ENCODE measurements around the gene ATG7.

Gene ATG7

DNA sequence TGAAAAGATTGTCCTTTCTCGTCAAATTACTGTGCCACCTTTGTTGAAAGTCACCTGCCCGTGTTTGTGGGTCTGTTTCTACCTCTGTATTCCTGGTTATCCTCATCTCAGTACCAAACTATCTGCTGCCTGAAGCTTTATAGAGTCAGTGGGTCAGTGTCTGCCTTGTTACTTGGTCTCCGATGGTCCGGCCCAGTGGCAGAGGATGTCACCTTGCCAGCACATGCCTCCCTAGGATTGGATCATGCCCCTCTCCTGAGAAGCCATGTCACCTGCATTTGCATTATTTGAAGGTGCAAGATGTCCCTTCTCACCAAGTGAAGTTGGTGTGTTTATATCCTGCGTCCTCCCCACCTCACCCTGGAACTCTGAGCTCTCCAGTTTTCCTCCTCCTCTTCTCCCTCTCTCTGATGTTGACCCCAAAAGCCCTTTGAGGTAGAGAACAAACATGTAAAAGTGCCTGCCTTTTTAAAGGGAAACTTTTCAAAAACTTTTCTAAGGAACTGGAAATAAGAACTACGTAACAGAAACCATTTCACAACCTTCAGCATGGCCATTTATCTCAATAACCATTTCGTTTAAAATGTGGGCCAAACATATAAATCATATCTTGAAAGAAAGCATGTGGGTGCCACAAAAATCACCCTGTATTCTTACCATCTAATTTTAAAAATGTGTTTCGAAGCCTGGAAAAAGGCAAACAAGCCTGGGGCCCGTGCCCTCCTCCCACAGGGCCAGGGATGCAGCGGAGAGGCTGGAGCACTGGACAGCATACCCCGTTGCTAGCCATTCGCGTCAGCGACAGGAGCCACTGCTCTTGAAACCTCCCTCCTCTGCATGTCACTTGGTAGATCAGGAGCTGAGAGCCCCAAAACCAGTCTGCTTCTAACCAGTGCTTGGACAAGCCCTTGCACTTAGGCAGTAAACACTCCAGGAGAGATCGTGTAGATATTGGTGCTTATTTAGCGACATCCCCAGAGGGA is 269.4 kb downstream of the ATG7 start:
- DNase-seq: no peak

DNA sequence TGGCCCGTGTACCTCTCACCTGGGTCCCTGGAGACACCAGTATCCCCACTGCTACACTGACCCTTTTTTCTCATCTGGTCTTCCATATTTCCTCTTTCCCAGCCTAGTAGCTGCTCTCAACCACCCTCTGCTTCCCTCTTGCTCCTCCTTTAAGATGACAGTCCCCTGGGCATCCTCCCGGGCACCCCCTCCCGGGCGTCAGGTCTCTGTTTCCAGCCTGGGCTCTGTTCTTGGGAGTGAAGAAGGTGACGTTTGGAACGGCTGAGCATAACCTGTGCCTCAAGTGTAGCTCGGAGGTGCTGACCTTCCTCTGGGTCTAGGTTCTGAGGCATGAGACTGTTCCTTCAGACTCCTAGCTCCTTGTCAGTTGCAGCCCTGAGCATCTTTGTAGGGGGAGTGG is 270.4 kb downstream of the ATG7 start:
- DNase-seq: no peak

DNA sequence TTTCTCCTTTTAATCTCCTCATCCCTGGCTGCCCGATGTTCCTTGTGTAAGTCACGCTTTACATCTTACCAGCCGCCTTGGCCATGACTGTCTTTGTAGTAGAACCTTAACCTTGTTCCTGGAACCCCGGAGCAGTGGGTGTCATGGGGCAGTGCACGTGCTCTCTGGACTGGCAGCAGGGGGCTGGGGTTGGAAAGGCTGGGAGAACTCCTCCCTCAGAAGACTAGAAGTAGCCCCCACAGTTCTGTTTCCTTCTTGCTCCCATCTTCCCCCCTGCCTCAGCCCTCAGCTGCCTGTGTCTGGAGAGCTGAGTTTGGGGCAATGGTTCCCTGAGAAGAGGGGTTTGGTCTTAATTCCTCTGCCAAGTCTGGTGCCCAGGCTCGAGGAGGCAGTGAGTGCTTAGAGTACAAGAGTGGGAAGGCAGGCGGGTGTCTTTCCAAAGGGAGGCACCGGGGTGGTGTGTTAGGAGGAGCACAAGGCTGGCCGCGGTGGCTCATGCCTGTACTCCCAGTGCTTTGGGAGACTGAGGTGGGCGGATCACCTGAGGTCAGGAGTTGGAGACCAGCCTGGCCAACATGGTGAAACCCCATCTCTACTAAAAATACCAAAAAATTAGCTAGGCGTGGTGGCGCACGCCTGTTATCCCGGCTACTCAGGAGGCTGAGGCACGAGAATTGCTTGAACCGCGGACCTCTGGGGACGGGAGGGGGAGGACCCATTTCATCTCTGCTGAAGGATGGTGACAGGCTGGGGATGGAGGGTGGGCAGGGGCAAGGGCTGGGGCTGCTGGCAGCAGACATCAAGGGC is 271.1 kb downstream of the ATG7 start:
- no peak for DNase-seq

DNA sequence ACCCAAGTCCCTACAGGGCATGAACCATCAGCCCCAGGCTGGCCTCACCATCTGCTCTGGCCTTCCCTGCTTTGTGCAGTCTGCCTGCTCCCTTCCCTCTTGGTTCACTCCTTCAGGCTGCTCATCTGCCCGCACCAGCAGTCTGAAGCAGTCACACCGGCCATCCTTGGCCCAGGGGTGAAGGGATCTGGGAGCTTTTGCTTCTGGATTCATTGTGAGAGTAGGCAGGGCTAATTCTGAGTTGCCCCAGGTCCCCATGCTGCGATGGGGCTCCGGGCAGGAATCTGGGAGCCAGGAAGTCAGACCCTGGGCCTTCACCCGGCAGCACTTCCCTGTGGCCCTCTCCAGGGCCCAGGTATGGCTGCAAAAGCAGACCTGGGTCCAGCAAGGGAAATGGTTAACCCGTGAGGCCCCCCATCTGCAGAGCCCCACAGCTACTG is 271.8 kb downstream of the ATG7 start:
- DNase-seq: no peak

DNA sequence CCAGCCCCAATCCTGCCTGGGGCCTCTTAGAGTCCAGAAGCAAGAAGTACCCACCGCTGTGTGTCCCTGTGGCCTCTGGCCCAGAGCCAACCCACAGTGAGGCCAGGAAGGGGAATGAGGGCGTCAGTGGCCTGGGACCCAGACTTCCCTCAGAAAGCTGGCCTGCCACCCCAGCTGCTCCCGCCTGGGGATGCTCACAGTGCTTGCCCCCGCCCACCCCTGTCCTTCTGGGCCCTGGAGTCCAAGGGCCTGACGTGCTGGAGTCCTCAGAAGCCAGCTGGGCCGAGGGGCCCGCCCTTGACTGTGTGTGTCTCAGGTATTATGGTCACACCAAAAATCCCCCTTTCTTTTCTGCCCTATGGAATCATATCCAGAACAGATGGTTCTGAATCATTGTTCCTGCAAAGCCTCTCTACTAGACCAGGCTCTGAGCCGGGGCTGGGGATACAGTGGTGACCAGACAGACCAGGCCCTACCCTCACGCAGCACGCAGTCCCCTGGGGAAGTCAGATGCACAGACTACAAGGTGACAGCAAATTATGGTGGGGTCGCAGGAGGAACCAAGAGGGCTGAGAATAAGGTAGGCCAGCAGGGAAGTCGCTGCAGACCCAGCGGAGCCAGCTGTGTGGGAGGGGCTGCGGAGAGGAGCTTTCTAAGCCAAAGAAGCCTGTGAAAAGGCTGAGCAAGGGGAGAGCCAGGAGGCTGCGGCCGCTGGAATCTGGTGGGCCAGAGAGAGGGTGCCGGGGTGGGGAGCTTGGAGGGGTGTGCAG is 272.4 kb downstream of the ATG7 start:
- DNase-seq: no peak

DNA sequence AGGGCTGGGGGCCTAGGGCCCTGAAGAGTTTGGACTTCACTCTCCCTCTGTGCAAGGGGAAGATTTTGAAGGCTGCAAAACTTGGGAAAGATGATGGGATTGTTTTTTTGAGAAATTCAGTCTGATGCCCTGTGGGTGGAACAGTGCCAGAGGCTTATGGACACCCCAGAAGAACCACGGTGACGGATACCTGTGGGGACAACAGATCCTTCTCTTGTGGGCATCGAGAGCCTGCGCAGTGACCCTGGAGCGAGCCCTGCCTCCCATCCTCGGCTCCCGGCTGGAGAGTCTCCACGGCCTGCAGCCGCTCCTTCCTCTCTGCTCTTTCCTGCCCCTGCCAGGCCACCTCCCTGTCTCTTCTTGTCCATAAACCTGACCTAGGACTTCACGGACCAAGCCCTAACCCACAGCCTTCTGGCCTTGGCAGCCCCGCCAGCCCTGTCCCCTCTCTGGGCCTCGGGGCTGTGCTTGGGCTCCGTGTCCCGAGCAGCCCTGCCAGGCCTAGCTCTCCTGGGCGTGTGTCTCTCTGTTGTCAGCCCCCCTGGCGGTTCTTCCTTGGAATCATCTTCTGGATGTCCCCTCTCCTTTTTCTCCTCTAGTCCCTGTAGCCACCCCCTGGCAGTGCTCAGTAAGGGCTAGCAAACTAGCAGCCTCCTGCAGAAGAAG is 273.1 kb downstream of the ATG7 start:
- no peak for DNase-seq

DNA sequence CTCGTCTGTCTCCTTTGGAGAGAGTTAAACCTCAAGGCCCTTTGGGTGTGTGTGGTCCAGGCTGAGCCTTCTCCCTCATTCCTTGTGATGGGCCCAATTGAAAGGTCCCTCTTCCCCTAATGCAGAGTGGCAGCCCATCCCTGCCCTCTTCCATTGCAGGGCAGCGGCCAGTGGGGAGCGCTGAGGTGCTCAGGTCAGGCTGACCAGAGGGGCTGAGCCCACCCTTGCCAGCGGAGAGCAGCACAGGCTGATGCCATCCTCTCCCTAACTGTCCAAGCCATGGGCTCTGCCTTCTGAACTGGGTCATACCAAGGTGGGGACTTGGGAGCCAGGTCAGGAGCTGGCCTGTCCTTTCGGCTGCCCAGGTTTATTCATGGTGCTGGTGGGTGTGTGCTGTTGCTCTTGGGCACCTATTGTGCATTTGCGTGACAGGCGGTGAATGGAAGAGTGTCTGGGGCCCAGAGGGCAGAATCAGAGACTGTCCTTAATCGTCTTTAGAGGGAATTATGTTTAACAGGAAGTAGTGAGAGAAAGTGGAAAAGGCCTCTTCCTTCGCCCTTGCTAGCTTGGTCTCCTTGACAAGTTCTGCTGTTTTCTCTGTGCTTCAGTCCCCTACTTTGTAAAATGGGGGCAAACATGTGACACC is 274.6 kb downstream of the ATG7 start:
- no peak for DNase-seq

DNA sequence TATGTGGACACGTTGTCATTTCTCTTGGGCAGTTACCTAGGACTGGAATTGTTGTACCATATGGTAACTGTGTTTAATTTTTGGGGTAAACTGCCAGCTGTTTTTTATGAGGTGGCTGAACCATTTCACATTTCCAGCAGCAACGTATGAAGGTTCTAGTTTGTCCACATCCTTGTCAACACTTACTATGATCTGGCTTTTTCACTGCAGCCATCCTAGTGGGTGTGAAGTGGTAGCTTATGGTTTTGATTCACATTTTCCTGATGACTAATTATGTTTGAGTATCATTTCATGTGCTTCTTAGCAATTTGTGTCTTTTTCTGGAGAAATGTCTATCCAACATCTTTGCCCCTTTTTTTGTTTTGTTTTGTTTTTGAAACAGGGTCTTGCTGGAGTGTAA is 275.3 kb downstream of the ATG7 start:
- no peak for DNase-seq

DNA sequence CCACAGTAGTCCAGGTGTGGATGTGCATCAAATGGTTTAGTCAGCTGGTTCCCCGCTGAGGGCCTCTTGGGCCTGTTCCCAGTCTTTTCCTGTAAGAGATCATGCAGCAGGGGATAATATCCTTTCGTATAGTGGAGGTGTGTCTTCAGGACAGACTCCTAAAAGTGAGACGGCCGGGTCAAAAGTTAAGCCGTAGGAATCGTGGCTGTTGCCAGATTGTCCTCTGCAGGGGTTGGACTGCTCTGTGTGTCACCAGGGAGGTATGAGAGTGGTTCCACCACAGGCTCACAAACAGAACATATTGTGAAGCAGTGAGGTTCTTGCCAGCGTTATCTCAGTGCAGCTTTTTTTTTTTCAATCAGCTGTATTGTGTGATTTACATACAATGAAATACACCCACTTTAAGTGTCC is 276.5 kb downstream of the ATG7 start:
- DNase-seq: no peak

DNA sequence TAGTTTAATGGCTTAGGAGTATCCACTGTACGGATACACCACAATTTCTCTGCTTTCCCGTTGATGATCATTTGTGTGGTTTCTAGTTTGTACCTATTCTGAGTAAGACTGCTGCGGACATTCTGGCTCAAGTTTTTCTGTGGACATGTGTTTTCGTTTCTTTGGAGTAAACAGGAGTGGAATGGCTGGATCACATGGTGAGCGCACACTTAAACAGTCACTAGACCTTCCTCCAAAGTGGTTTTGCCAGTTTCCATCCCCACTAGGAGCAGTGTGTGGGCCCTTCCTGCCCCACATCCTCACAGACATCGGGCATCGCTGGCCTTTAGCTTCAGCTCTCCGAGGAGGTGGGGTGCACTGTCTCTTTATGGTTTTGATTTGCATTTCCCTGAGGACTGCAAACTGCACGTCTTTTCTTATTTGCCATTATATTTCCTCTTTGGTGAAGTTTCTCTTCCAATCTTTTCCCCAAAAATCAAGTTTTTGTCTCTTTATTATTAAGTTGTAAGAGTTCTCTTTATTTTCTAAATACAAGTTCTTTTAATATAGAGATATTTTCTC is 277.5 kb downstream of the ATG7 start:
- DNase-seq: no peak

DNA sequence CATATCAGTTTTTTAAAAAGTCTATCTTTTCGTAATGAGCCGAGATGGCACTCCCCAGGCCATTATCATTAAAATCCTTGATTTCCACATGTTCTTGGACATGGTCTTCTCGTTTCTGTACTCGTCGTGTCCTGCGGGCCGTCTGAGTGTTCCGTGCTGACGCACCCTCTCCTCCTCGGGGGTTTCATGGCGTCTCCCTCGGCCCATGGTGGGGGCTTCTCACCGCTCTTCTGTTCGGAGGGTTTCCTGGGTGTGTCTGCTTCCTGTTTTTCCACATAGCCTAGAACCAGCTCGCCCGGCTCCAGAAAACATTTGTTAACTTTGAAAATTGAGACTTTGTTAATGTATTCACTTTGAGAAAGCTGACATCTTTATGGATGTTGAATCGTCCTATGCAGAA is 278.8 kb downstream of the ATG7 start:
- DNase-seq: no peak

DNA sequence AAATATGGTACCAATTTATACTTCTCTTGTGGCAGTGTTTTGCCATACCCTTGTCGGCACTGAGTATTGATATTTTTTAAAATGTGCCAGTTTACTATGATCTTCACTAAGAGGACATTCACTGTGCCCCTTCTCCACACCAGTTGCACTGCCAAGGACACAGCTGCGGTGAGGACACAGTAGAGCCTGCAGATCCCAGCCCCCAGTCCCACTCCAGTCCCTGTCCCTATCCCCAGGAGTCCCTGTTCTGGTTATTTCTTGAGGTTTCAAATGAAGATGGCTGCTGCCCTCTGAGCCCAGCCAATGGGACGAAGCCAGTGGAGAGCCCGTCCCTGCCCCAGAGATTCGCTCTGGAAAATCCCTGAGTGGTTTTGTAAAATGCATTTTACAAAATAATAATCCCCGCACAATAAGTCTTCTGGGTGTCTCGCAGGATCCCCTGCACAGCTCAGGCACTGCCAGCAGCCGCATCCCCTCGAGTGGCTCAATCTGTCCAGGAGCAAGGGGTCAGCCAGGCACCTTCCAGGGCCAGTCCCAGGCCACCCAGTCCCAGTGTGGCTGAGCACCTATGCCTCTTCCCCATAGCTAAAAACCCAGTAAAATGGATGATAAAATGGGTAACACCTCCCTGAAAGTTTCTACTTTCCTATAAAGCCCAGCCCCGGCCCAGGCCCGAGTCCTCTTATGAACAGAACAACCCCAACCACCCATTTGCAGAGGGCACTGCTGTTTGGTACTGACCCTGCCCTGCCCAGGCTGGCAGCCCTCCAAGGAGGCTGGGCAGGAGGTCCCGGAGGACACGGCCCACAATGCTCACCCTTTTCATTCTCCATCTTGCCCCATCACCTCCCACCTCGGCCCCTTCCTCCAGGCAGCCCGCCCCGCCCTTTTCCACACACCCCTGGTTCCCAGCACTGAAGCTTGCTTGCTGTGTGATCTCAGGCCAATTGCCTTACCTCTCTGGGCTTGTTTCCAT is 280.4 kb downstream of the ATG7 start:
- no peak for DNase-seq

DNA sequence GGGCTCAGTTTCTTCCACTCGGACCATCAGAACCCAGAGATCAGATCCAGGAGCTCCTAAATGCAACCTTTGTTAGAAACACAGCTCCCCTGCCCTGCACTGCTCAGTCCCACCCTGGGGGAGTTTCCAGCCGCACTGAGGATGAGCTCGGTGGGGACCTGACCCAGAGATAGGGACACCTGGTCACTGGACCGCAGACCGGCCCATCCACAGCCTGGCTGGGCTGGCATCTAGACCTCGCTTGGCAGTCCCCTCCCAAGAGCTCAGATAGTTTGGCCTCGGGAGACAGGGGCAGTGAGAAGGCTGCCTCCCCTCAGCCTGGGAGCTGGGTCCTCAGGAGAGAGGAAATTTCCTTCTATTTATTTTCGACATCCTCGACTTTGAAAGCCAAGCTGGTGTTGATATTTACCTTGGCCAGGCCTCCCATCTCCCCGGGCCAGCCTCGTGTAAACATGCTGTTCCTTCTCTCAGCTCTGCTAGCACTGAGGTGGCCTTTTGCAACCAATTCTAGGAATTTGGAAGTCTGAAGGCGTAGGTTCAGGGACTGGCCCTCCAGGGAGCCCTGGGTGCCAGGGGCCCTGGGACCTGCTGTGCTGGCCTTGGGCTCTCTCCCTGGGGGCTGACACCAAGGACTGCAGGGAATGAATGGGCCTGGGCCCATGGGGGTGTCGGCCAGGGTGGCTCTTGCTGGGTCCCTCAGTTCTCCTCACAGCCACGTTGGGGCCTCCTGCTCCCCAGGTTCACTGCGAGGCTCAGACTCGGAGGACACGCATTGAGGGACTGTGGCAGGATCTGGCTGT is 281.4 kb downstream of the ATG7 start:
- no peak for DNase-seq

DNA sequence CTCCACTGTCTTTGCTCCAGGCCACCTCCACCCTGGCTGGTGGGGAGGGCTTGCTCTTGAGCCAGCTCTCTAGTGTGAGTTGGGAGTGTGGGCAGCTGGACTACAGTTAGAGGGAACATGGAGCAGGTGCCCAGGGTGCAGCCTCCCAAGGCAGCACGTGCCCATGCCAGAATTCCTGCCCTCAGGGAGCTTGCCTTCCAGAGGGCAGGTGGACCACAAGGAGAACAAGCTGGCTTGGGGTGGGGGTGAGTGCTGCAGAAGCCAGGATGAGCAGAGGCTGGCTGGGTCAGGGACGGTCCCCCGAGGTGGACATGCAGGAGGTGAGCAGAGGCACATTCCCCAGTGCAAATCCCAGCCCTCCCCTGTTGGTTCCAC is 282.0 kb downstream of the ATG7 start:
- DNase-seq: no peak

DNA sequence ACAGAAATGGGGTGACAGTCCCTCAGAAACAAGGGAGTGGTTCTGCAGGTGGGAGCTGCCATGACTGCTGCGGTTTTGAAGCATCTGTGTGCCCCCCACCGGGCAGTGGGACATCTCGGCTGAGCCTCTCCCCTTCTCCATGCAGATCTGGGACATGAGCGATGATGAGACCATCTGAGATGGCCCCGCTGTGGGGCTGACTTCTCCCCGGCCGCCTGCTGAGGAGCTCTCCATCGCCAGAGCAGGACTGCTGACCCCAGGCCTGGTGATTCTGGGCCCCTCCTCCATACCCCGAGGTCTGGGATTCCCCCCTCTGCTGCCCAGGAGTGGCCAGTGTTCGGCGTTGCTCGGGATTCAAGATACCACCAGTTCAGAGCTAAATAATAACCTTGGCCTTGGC is 282.5 kb downstream of the ATG7 start:
- DNase-seq: no peak

DNA sequence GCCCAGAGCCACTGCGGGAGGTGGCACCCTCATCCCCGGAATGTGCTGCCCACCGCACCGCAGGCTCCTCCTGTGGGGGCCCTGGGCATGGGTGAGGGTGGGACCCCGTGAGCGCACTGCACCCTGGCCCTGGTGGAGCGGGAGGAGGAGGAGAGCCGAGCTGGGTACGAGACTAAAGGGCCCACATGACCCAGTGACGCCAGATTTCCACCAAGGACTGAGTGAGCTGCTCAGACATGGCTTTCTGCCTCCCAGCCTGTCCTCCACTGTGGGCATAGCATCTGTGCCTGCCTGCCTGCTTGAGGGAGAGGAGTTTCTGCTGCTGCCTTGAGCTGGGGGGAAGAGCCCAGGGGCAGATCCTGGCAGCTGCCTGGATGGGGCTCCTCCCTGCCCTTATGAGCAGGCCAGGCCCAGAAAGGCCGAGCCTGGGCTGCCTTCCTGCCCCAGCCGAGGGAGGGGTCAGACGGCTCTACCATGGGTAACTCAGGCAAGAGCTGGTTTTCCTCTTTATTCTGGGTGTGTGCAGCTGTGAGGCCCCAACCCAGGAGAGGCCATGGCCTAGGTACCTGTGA is 283.1 kb downstream of the ATG7 start:
- DNase-seq: no peak

DNA sequence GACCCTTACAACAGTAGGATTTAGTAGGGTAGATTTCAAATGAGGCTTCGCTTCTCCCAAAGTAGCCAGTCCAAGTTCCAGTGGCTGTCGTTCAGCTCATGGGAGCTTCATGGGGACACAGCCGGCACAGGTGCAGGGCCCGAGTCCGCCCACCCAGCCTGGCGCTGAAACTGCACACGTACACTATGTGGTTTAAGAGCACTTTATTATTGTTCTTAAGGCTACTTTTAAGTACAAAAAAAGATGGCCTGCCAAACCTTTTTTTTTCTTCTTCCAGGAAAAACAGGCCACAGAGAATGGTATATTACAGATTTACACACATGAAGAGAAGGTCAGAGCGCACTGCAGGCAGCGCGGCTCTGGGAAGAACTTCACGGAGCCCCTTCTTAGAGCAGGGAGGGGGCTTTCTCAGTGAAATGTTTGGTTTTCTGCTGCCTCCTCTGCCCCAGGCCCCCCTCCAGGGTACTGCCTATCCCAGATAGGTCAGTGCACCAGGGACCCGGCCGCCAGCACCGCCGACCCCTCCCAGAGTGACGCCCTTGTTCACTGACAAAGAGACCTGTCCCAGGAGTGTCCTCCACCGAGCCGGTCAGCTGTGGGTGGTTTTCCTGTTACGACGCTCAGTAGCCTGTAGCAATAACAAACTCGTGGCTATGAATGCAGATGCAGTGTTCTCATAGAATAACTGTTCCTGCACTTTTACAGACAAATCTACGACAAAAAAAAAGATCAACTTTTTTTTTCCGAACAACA is 283.9 kb downstream of the ATG7 start:
- DNase-seq: no peak

DNA sequence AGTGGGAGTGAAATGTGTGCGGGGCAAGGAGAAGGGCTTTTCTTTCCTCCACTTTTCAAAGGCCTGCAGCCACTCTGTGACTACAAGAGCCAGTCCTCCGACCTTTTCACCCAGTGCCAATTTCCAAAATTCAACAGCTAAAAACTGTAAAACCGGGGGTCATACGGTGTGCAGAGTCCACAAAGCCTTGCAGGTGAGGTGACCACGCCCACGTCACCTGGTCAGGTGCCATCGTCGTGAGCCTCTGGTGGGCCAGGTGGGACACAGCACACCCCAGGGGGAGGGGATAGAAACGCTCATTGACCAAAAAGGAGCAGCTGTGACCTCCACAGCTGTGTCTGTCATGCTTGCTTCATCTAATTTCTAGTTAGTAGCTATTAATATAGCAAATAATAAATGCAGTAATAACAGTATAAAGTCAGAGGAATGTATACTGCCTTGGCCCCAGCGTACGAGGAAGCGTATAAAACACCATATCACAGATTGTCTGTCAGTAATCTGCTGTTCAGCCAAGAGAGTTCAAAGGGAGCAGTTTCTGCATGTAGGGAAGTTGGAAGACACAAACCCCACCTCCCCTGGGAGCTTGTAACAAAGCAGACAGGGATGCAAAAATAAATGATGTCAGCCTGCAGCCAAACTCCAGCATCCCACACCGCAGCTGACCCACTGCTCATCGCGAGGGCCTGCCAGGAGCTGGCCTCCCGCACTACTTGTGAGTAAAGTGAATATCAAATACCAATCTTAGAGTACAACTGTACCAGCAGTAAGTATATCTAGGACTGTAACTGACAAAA is 284.9 kb downstream of the ATG7 start:
- no peak for DNase-seq

Measured in stimulated activated CD4-positive, alpha-beta T cell treated with anti-CD3 and anti-CD28 coated beads, Interleukin-1b, Interleukin-23, amount 100 ng/mL, for 48 hours (primary cell).